GM12878 (cell line): ENCODE data around the gene ZBTB16. TPM values are rescaled to one million over a fixed set of nuclear protein-coding genes. Genes with fewer than 3 reads are reported as not detected.

ENCODE experiments used
- ATAC-seq: fragments of 200-7000 bp; cut with Tn5 transposase; 3 replicates; pipeline ENCODE4 v1.9.1; 2020; ENCODE audit warnings: mild to moderate bottlenecking, moderate library complexity
- BruUV-seq: library from RNA; stranded (reverse); fragments of 400-500 nt; replicated peaks from 2 replicates; lab custom pipeline; 2021; lab: Mats Ljungman, UMichigan
- CTCF ChIA-PET: fragments of 300-600 bp; sonication (Branson Sonifier 250); formaldehyde crosslinking; extraction: SDS; loops from one replicate; lab custom pipeline; 2021; ENCODE audit warnings: inconsistent platforms; lab: Yijun Ruan, JAX
- POLR2A ChIA-PET: fragments of 350-600 bp; formaldehyde crosslinking; extraction: SDS; loops from one replicate; lab custom pipeline; 2021; ENCODE audit warnings: inconsistent platforms; lab: Charles Lee
- RAD21 ChIA-PET: fragments of 300-600 bp; sonication (Branson Sonifier 250); formaldehyde crosslinking; loops from one replicate; lab custom pipeline; 2023; ENCODE audit warnings: antibody characterized with exemption; ENCODE audit not compliant: unreplicated experiment; lab: Charles Lee
- SMC1A ChIA-PET: fragments of 300-600 bp; sonication (Branson Sonifier 250); formaldehyde crosslinking; loops from one replicate; lab custom pipeline; 2023; ENCODE audit not compliant: unreplicated experiment, uncharacterized antibody; lab: Charles Lee
- DNase-seq: peaks from one replicate; pipeline ENCODE4 v3.0.0-alpha.2; 2011; ENCODE audit warnings: low read depth, low spot score
- FAIRE-seq: peaks from 3 replicates; lab custom pipeline; 2011; peaks lifted over from hg19 to GRCh38; lab: Jason Lieb, UNC
- H2AFZ ChIP-seq: 2 replicates; pipeline ENCODE4 v1.6.0; 2011; ENCODE audit warnings: low read depth, low read length, control low read depth; ENCODE audit not compliant: control insufficient read depth
- H3K27ac ChIP-seq: 2 replicates; pipeline ENCODE4 v1.5.1; 2011; ENCODE audit warnings: control low read depth; ENCODE audit not compliant: control insufficient read depth, insufficient read depth
- H3K27me3 ChIP-seq, 2 experiments: replicated peaks in 1 of 2; 2 replicates each; pipeline versions ENCODE4 v1.6.0 to v1.6.1; 2011; ENCODE audit warnings: low read length in 1 of 2; ENCODE audit not compliant: control insufficient read depth in 2 of 2, insufficient read depth in 2 of 2
- H3K36me3 ChIP-seq, 2 experiments: 2 replicates each; pipeline ENCODE4 v1.5.1; 2011; ENCODE audit warnings: low read length in 1 of 2; ENCODE audit not compliant: control insufficient read depth in 2 of 2, insufficient read depth in 2 of 2
- H3K4me1 ChIP-seq: 2 replicates; pipeline ENCODE4 v1.6.1; 2011; ENCODE audit warnings: mild to moderate bottlenecking, low read length, moderate library complexity, mixed read lengths; ENCODE audit not compliant: control insufficient read depth, insufficient read depth
- H3K4me2 ChIP-seq: 2 replicates; pipeline ENCODE4 v1.6.0; 2011; ENCODE audit warnings: control low read depth; ENCODE audit not compliant: control insufficient read depth, insufficient read depth
- H3K4me3 ChIP-seq: fragments of 200-600 bp; sonication (generic); 2 replicates; pipeline ENCODE4 v1.5.1; 2016
- H3K79me2 ChIP-seq: 2 replicates; pipeline ENCODE4 v1.6.0; 2011; ENCODE audit warnings: low read length; ENCODE audit not compliant: control insufficient read depth, insufficient read depth
- H3K9ac ChIP-seq: 2 replicates; pipeline ENCODE4 v1.8.0; 2011; ENCODE audit warnings: low read length, control low read depth, mixed read lengths; ENCODE audit not compliant: control insufficient read depth, insufficient read depth
- H3K9me3 ChIP-seq: replicated peaks from 3 replicates; pipeline ENCODE4 v1.5.1; 2011; ENCODE audit warnings: mild to moderate bottlenecking, low read length; ENCODE audit not compliant: control insufficient read depth, insufficient read depth
- H4K20me1 ChIP-seq: 2 replicates; pipeline ENCODE4 v1.6.0; 2011; ENCODE audit not compliant: control insufficient read depth, insufficient read depth
- BACH1 ChIP-seq: fragments of 450-650 bp; IDR thresholded peaks from 2 replicates; pipeline ENCODE4 v1.6.1; 2017; ENCODE audit warnings: mild to moderate bottlenecking, borderline replicate concordance
- BRCA1 ChIP-seq: IDR thresholded peaks from 2 replicates; pipeline ENCODE4 v1.6.1; 2011; ENCODE audit warnings: low read depth, low read length, improper control_type of control experiment
- CHD1 ChIP-seq: IDR thresholded peaks from 2 replicates; pipeline ENCODE4 v1.6.1; 2012; ENCODE audit warnings: low read depth, low read length, improper control_type of control experiment
- EED ChIP-seq: sonication (generic); IDR thresholded peaks from 2 replicates; pipeline ENCODE4 v1.6.1; 2016; ENCODE audit warnings: antibody characterized with exemption, low read depth
- ETV6 ChIP-seq, 2 experiments: fragments of 450-650 bp in 1 of 2; IDR thresholded peaks in 1 of 2; conservative IDR thresholded peaks in 1 of 2; 2 replicates each; pipeline ENCODE4 v1.6.1; 2014; ENCODE audit warnings: antibody characterized with exemption in 1 of 2, borderline replicate concordance in 1 of 2, low read depth in 1 of 2, mild to moderate bottlenecking in 1 of 2, moderate library complexity in 1 of 2
- FOS ChIP-seq: IDR thresholded peaks from 3 replicates; pipeline ENCODE4 v1.6.1; 2011; ENCODE audit warnings: borderline replicate concordance; ENCODE audit not compliant: insufficient read length; ENCODE audit errors: extremely low read depth
- GABPA ChIP-seq: IDR thresholded peaks from 2 replicates; pipeline ENCODE4 v1.6.1; 2014; ENCODE audit warnings: antibody characterized with exemption, low read depth, mild to moderate bottlenecking, inconsistent platforms
- IKZF2 ChIP-seq, 2 experiments: fragments of 450-650 bp; IDR thresholded peaks; 2 replicates each; pipeline ENCODE4 v1.6.1; 2017; ENCODE audit warnings: mild to moderate bottlenecking in 2 of 2, moderate library complexity in 2 of 2
- KAT2A ChIP-seq: conservative IDR thresholded peaks from 2 replicates; pipeline ENCODE4 v1.6.1; 2011; ENCODE audit warnings: low read depth, low read length; ENCODE audit not compliant: control insufficient read depth
- MEF2A ChIP-seq: IDR thresholded peaks from 2 replicates; pipeline ENCODE4 v1.6.1; 2011; ENCODE audit warnings: low read depth, mild to moderate bottlenecking, low read length, moderate library complexity; ENCODE audit not compliant: insufficient read depth
- MEF2B ChIP-seq: fragments of 450-650 bp; IDR thresholded peaks from 2 replicates; pipeline ENCODE4 v1.6.1; 2018; ENCODE audit warnings: mild to moderate bottlenecking, moderate library complexity; ENCODE audit not compliant: partially characterized antibody, poor library complexity, severe bottlenecking
- MYB ChIP-seq: fragments of 150-350 bp; IDR thresholded peaks from 2 replicates; pipeline ENCODE4 v1.6.1; 2014; ENCODE audit warnings: mild to moderate bottlenecking, low read depth, low read length, borderline replicate concordance
- NFYA ChIP-seq: IDR thresholded peaks from 2 replicates; pipeline ENCODE4 v1.6.1; 2011; ENCODE audit warnings: low read depth, mild to moderate bottlenecking, low read length, improper control_type of control experiment, borderline replicate concordance
- RELA ChIP-seq: fragments of 450-650 bp; IDR thresholded peaks from 2 replicates; pipeline ENCODE4 v1.8.0; 2014; ENCODE audit warnings: borderline replicate concordance; ENCODE audit not compliant: partially characterized antibody
- SREBF1 ChIP-seq: IDR thresholded peaks from 2 replicates; pipeline ENCODE4 v1.6.1; 2012; ENCODE audit warnings: mild to moderate bottlenecking, low read length
- STAT1 ChIP-seq: fragments of 450-650 bp; conservative IDR thresholded peaks from 2 replicates; pipeline ENCODE4 v1.6.1; 2014; ENCODE audit warnings: antibody characterized with exemption, mild to moderate bottlenecking
- SUPT20H ChIP-seq: IDR thresholded peaks from 2 replicates; pipeline ENCODE4 v1.6.1; 2011; ENCODE audit warnings: low read depth, mild to moderate bottlenecking, low read length, moderate library complexity, borderline replicate concordance; ENCODE audit not compliant: control insufficient read depth
- TAF1 ChIP-seq: IDR thresholded peaks from 2 replicates; pipeline ENCODE4 v1.6.1; 2011; ENCODE audit warnings: mild to moderate bottlenecking, low read depth, low read length, borderline replicate concordance
- ZNF622 ChIP-seq: fragments of 450-650 bp; IDR thresholded peaks from 2 replicates; pipeline ENCODE4 v1.6.1; 2017; ENCODE audit warnings: mild to moderate bottlenecking, inconsistent platforms
- WGBS: methylation state at CpG from one replicate; pipeline ENCODE4 v1.1.6; 2016; ENCODE audit warnings: low lambda C conversion rate; ENCODE audit not compliant: insufficient replicate concordance, insufficient coverage; ENCODE audit errors: missing lambda C conversion rate; 5-methylcytosine and 5-hydroxymethylcytosine counted together
- in situ Hi-C: fragments of 300-500 bp; cut with MboI; formaldehyde crosslinking; loops from 9 replicates; pipeline ENCODE4 v1.14.3; 2018; ENCODE audit warnings: mixed read lengths
- intact Hi-C: fragments of 100-400 bp; cut with micrococcal nuclease; formaldehyde crosslinking; loops from one replicate; pipeline ENCODE4 v1.14.2; 2022; ENCODE audit not compliant: unreplicated experiment
- polyA plus RNA-seq, 11 experiments: library from polyadenylated mRNA; depleted of rRNA in 4 of 11; unstranded in 6 of 11; stranded (reverse) in 5 of 11; fragments of >200 nt; fragmentation: Nextera tagmentation in 4 of 11; fragmentation: Illumina TruSeq in 1 of 11; extraction: Ambion mirVana in 4 of 11; extraction: Trizol in 1 of 11; gene quantifications; 1 replicate in 1 of 11; 2 replicates in 10 of 11; pipeline versions ENCODE4 v1.2.1 to v1.2.3, GENCODE V29; 2011 to 2016; ENCODE audit warnings: inconsistent platforms in 2 of 11, missing spikeins in 2 of 11, low read depth in 1 of 11
- total RNA-seq, 4 experiments: library from RNA; depleted of rRNA in 3 of 4; stranded (reverse); fragments of >200 nt in 3 of 4; fragmentation: Illumina TruSeq in 1 of 4; extraction: Trizol in 1 of 4; gene quantifications; 2 replicates each; pipeline versions ENCODE4 v1.2.1 to v1.2.3, GENCODE V29; 2013 to 2021
- TF ChIP-seq, protein P1 (sequence below): fragments of 450-650 bp; IDR thresholded peaks from 2 replicates; pipeline ENCODE4 v1.6.1; 2018; ENCODE audit warnings: borderline replicate concordance, mild to moderate bottlenecking; ENCODE audit not compliant: partially characterized antibody

ZBTB16 gene
- total and polyA plus RNA-seq, 10 of the 15 experiments (the other 5 are each of a cell fraction or from before 2014, with no cell fraction given): 0.38 TPM; not detected in 9

DNA sequence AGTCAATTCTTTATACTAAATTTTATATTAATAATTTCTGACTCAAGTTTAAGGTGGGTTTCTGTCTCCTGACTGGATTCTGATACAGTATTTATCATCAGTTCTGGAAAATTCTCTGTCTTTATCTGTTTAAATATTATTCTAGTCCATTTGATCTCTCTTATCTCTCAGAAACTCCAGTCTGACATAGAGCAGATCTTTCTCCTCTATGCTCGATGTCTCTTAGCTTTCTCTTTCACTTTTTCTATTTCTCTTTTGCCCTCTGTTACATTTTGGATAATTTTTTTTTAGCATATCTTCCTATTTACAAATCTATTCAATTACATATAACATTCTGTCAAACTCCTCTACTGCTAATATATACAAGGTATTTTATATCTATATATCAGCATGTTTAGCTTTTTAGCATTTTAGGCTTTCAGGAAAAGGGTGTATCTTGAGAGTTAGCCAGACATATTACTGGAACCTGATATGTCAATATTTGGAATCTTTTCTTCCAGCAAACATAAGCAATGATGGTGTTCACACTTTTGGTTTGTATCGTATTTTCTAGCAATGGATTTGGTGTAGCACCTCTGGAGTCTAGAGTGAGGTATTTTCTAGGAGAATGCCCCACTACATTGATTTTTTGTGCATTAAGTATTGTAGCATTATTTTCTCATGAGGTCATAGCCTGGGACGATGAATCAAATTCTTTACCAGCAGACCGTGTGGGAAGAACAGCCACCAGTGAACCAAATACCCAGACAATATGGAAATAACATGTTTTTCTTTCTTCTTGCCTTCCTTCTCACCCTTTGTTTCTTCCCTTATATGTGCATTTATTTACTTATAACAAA is 232.6 kb downstream of the ZBTB16 start:
- TF ChIP-seq NFYA (no peak), STAT1 (no peak), EED (no peak), FOS (no peak), IKZF2 (IDR thresholded peaks at IDR 0.05) (no peak), MEF2B (no peak), GABPA (no peak), SREBF1 (no peak), SUPT20H (no peak), MYB (no peak), ETV6 (conservative IDR thresholded peaks at IDR 0.05 in 1 of 2, IDR thresholded peaks at IDR 0.05 in 1 of 2; ENCODE audit: borderline replicate concordance in 1 of 2, low read depth in 1 of 2) (no peak), RELA (no peak), ZNF622 (no peak), BACH1 (no peak), TAF1 (no peak), KAT2A (no peak), BRCA1 (no peak), CHD1 (no peak), MEF2A (no peak)
- TF ChIP-seq, protein P1, sequence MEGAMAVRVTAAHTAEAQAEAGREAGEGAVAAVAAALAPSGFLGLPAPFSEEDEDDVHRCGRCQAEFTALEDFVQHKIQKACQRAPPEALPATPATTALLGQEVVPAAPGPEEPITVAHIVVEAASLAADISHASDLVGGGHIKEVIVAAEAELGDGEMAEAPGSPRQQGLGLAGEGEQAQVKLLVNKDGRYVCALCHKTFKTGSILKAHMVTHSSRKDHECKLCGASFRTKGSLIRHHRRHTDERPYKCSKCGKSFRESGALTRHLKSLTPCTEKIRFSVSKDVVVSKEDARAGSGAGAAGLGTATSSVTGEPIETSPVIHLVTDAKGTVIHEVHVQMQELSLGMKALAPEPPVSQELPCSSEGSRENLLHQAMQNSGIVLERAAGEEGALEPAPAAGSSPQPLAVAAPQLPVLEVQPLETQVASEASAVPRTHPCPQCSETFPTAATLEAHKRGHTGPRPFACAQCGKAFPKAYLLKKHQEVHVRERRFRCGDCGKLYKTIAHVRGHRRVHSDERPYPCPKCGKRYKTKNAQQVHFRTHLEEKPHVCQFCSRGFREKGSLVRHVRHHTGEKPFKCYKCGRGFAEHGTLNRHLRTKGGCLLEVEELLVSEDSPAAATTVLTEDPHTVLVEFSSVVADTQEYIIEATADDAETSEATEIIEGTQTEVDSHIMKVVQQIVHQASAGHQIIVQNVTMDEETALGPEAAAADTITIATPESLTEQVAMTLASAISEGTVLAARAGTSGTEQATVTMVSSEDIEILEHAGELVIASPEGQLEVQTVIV: no peak
- ATAC-seq (no peak), DNase-seq (no peak), FAIRE-seq (no peak)
- H3K27ac ChIP-seq: no peak overlapping the region
- RAD21 ChIA-PET: no interaction called here
- BruUV-seq: no TSS peak
- WGBS: 26% methylated on average over 4 of the region's 4 CpGs
- H3K4me1 ChIP-seq: no peaks in the 10 kb centered on the region
- H4K20me1 ChIP-seq: no peaks in the 10 kb centered on the region
- in situ Hi-C loops (no loop called here), intact Hi-C loops (no loop called here)
- POLR2A ChIA-PET: no interaction called here
- no peak overlapping the region for H3K4me3 ChIP-seq
- H3K36me3 ChIP-seq: no peaks in the 10 kb centered on the region
- no peaks in the 10 kb centered on the region; a peak in 2 of 4 replicates for H3K27me3 ChIP-seq
- CTCF ChIA-PET: interaction anchor here (1.2 kb wide), 1 partner anchor 1002 kb away, joined by 3 read pairs; no protein-coding TSS in a partner anchor
- no peaks in the 10 kb centered on the region for H3K79me2 ChIP-seq
- no peaks in the 10 kb centered on the region for H3K9me3 ChIP-seq
- no peak overlapping the region for H3K9ac ChIP-seq
- SMC1A ChIA-PET: no interaction called here
- H2AFZ ChIP-seq: no peak overlapping the region
- no peak overlapping the region for H3K4me2 ChIP-seq
